Body of pancreas (tissue), 4 donors: ENCODE results near the gene HOXB5. TPM values are rescaled to one million over a fixed set of nuclear protein-coding genes. Genes with fewer than 3 reads are reported as not detected.

ENCODE experiments used
- ATAC-seq: fragments of 150-250 bp; one replicate; pipeline ENCODE4 v1.9.1; 2016
- DNase-seq, 4 donors: peaks; one replicate each; pipeline ENCODE4 v3.0.0-alpha.2; 2019
- H3K27ac ChIP-seq, 4 donors: fragments of 200-600 bp; sonication (generic); 1 replicate in 3 of 4; 2 replicates in 1 of 4; pipeline versions ENCODE4 v1.5.1 to v1.6.1; 2016 to 2019; ENCODE audit warnings: mild to moderate bottlenecking in 1 of 4, mixed read lengths in 1 of 4, moderate library complexity in 1 of 4
- H3K27me3 ChIP-seq, 2 donors: fragments of 200-600 bp; sonication (generic); one replicate each; pipeline ENCODE4 v1.6.0; 2016; ENCODE audit warnings: mild to moderate bottlenecking in 1 of 2
- H3K36me3 ChIP-seq, 2 donors: fragments of 200-600 bp; sonication (generic); replicated peaks in 1 of 2; 2 replicates each; pipeline ENCODE4 v1.5.1; 2016; ENCODE audit warnings: low read depth in 2 of 2; ENCODE audit not compliant: insufficient read depth in 1 of 2
- H3K4me1 ChIP-seq: fragments of 200-600 bp; sonication (generic); one replicate; pipeline ENCODE4 v1.6.0; 2016
- H3K4me3 ChIP-seq, 2 donors: fragments of 200-600 bp; sonication (generic); 1 replicate in 1 of 2; 2 replicates in 1 of 2; pipeline ENCODE4 v1.5.1; 2016 to 2019
- H3K9me3 ChIP-seq, 3 donors: fragments of 200-600 bp; sonication (generic); 1 replicate in 2 of 3; 2 replicates in 1 of 3; pipeline ENCODE4 v1.5.1; 2016
- CTCF ChIP-seq, 7 experiments: fragments of 450-650 bp in 4 of 7; fragments of 200-600 bp in 3 of 7; sonication (generic) in 3 of 7; IDR thresholded peaks; one replicate each; pipeline ENCODE4 v1.5.1; 2016 to 2019; ENCODE audit warnings: antibody characterized with exemption in 7 of 7
- POLR2A ChIP-seq, 3 donors: fragments of 450-650 bp; IDR thresholded peaks; one replicate each; pipeline ENCODE4 v1.6.1; 2016; ENCODE audit warnings: antibody characterized with exemption in 3 of 3, mild to moderate bottlenecking in 2 of 3
- WGBS, 2 donors: methylation state at CpG; one replicate each; pipeline ENCODE4 v1.1.5; 2017; 5-methylcytosine and 5-hydroxymethylcytosine counted together
- intact Hi-C: fragments of 100-400 bp; cut with DNase I; formaldehyde crosslinking; loops from one replicate; pipeline ENCODE4 v1.15.1; 2023
- total RNA-seq, 2 donors: library from RNA; depleted of rRNA; stranded (reverse); fragments of >200 nt; gene quantifications; one replicate each; pipeline ENCODE4 v1.1.0, GENCODE V29; 2016

Gene HOXB5
- total RNA-seq, 2 donors from 2014 or later, result 0.99 TPM; not detected in 1

- peaks cover 0 to 37% of the 10 kb centered on the region in 2 donors for H3K27me3 ChIP-seq
- H3K27ac ChIP-seq, result peak overlapping the region in 1 of 4 donors; percentile 33
- TF ChIP-seq POLR2A (IDR thresholded peaks at IDR 0.05), result no peak
- no peak for TF ChIP-seq CTCF (IDR thresholded peaks at IDR 0.05)
- H3K36me3 ChIP-seq, result no peaks in the 10 kb centered on the region
- DNase-seq, result no peak
- WGBS, 2 donors, result 49 to 52% methylated on average over 10 of the region's 10 CpGs
- ATAC-seq, result no peak
- peaks cover 29% of the 10 kb centered on the region for H3K4me1 ChIP-seq
- intact Hi-C loops, result no loop called here
- H3K4me3 ChIP-seq, result no peak overlapping the region
- H3K9me3 ChIP-seq, result no peaks in the 10 kb centered on the region
Observed at GRCh38 chr17:48546137-48546923, 47.2 kb downstream of the HOXB5 start.

DNA sequence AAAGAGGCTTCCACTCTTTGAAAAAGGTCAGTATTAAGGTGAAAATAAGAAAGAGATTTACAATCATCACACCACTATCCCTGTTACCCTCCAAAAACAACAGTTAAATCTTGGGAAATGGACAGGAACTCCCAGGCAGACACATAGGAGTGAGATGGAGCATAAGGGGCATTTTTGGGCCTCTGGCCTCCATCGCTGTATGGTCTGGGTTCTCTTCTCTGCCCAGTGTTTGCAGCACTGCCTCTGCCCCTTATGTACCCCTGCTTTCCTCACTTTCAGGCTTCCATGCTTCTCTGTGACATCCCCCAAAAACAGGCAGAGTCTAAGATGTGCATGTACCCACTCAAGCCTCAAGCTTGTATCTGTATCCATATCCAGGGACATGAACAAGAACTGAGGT lies 48.0 kb downstream of the HOXB5 start:
- intact Hi-C loops, result no loop called here
- ATAC-seq (no peak), DNase-seq (no peak)
- Histone ChIP-seq H3K27ac (peak overlapping the region in 1 of 4 donors; percentile 67), H3K27me3 (peaks cover 0 to 33% of the 10 kb centered on the region in 2 donors), H3K9me3 (no peaks in the 10 kb centered on the region), H3K4me3 (no peak overlapping the region), H3K4me1 (peaks cover 21% of the 10 kb centered on the region), H3K36me3 (no peaks in the 10 kb centered on the region)
- no peak for TF ChIP-seq POLR2A (IDR thresholded peaks at IDR 0.05)
- no peak for TF ChIP-seq CTCF (IDR thresholded peaks at IDR 0.05)
- WGBS, 2 donors, result 94 to 100% methylated on average over 1 of the region's 1 CpG

- ATAC-seq (no peak), DNase-seq (no peak)
- WGBS, 2 donors, result 40 to 42% methylated on average over 12 of the region's 12 CpGs
- TF ChIP-seq CTCF (IDR thresholded peaks at IDR 0.05) (no peak), POLR2A (IDR thresholded peaks at IDR 0.05) (no peak)
- H3K4me3 ChIP-seq, result no peak within 1 kb of the TSS
- peaks cover 0 to 27% of the 10 kb centered on the region in 2 donors for H3K27me3 ChIP-seq
- H3K36me3 ChIP-seq, result no peaks in the 10 kb centered on the region
- H3K4me1 ChIP-seq, result peaks cover 18% of the 10 kb centered on the region
- intact Hi-C loops, result no loop called here
- H3K9me3 ChIP-seq, result no peaks in the 10 kb centered on the region
- H3K27ac ChIP-seq, result peak within 1 kb of the TSS in 3 of 4 donors; percentile 48 to 67 (median 56)
Observed at GRCh38 chr17:48545022-48545375, 48.6 kb downstream of the HOXB5 start, which contains the start of gene HOXB2. TSS of gene HOXB2 (minus strand) at chr17:48545109. CDS start at chr17:48544911, 198 bp downstream.

- Histone ChIP-seq H3K4me1 (peaks cover 18% of the 10 kb centered on the region), H3K9me3 (no peaks in the 10 kb centered on the region), H3K27ac (peak overlapping the region in 3 of 4 donors; percentile 48 to 67 (median 56)), H3K36me3 (no peaks in the 10 kb centered on the region), H3K27me3 (peaks cover 0 to 24% of the 10 kb centered on the region in 2 donors), H3K4me3 (no peak overlapping the region)
- TF ChIP-seq POLR2A (IDR thresholded peaks at IDR 0.05) (peak in 1 of 3 donors; percentile 19), CTCF (IDR thresholded peaks at IDR 0.05) (no peak)
- WGBS, 2 donors, result 6 to 15% methylated on average over 35 to 38 of the region's 38 CpGs
- ATAC-seq (peak; percentile 47), DNase-seq (peak; percentile 39 to 57 (median 55))
- intact Hi-C loops, result no loop called here
Observed at GRCh38 chr17:48544349-48545021, 49.1 kb downstream of the HOXB5 start.
